ENCODE data around the gene ANKRD39. TPM values are rescaled to one million over a fixed set of nuclear protein-coding genes. Genes with fewer than 3 reads are reported as not detected.
"Not testable (repeated sequence)": the region's sequence is repeated elsewhere in the genome, so short reads cannot be mapped to it uniquely, and the experiment has no call there.

ANKRD39 gene
- total RNA-seq, 1 donor from 2014 or later: 5.7 TPM

DNA sequence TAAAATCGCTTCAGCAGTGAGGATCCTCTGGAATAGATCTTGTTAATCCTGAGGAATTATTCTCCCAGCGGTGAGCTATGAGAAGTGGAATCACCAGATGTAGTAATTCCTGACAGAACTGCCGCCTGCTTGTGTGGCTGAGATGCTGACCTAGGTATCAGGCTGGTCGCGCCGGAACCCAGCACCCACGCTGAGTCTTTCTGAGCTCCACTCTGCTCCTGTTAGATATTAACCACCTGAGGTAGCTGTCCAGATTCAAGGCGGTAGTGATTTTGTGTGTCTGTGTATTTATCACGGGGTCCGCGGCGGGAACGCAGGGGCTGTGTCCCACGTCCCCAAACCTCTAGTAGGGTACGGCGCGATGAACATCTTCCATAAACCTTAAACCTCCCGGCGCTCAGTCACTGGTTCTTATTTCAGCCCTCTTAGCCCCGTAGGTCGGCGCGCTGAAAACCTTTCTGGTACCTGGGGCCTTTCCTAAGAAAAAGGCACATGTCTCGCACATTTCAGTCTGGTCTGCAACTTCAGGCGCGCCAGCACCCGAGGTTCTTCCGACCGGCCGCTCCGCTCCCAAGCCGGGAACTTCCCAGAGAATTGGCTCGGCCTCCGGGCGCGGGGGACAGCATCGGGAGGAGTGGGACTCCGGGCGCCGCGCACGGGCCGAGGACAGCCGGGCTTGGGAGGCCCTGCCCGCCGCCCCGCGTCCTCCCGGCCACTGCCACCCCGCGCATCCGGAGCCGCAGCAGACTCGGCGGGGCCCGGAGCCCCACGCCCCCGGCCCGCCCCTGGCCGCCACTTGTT lies 42.3 kb downstream of the ANKRD39 start:
- no peak for FAIRE-seq
- DNase-seq (ENCODE audit: low spot score in 2 of 2): peak in 1 of 2 donors; percentile 56

DNA sequence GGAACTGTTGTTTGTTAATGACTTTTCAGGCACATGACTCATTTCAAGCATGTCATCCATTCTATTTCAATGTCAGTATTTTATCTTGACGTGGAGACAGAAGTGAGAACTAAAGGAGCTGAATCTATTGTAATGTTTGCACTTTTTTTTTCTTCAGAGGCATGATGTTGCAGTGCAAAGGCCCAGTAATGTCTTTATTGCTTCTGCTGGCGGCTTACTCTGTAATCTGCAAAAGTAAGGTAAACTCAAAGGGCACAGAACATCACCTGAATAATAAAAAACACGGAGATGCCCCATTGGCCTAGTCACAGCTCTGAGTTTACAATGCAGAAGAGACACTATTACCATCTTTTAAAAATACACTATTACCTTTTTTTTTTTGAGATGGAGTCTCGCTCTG lies 44.2 kb downstream of the ANKRD39 start:
- FAIRE-seq: no peak
- no peak for DNase-seq (ENCODE audit: low spot score in 2 of 2)

DNA sequence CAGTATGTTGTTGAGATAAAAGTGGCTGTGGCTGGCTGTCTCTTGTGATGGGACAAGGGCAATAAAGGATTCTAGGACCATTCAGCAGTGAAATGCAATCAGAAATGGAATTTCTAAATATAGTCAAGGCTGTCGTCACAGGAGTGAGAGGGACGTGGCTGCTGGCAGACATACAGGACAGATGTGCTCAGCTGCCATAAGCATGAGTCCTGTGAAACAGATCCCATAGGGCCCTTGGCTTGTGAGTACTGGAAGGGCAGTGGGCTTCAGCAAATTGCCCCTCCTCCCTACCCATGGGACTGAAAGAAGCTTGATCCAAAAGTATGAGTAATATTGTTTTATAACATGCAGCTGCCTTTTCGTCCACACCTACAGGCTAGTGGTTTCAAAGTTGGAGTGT lies 45.9 kb downstream of the ANKRD39 start:
- FAIRE-seq (no peak), DNase-seq (ENCODE audit: low spot score in 2 of 2) (peak in 1 of 2 donors; percentile 44)

DNA sequence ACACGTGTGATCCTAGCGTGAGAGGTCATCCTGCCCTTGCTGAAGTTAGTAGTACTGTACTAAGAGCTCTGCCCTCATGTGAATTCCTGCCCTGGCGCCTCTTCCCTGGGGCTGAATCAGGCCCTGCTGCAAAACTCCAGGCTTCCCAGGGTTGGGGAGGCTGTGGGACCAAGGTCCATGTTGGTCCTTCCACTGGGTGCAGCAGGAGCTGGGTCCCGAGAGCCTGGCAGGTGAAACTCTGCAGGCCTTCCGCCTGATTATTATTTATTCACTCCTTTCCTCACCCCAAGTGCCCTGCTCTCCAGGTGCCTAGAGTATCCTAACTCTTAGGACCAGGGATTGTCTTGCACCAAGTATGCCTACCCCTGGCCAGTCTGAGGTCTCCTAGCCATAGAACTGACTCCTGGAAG lies 47.0 kb downstream of the ANKRD39 start:
- FAIRE-seq: no peak
- DNase-seq (ENCODE audit: low spot score in 2 of 2): no peak

DNA sequence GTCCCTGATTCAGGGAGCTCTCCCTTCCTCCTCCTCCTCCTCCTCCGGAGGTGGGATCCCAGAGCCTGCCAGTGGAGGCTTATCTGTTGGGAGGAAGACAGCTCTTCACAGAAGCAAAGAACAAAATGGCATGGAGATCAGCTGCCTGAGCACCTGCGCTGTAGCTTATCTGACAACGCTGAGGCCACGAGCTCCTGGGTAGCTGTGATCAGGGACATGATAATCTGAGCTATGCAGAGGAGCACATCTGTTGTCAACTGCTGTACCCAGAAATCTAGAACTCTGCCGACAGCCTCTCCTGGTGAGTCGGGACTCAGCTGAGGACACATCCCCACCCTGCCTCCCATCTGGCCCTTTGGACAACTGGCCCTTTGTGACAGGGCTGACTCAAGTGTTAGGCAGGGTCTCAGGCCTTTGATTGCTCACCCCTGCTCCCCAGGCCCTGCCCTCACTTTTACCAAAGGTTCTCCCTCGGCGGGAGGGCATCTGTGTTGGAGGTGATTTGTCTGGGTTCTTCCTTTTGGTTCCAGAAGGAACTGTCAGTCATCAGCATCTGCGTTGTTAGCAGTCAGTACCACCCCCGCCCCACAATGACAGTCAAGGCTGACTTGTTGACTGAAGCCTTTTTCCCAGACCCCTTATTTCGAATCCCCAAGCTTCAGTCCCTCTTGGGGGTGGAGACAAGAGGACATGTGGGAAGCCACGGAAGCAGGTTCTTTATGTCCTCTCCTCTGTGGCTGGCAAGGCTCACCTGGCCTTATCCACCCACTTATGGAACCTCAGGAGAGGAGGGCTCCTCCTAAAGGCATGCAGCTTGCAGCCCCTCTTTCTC lies 47.6 kb downstream of the ANKRD39 start:
- DNase-seq (ENCODE audit: low spot score in 2 of 2): no peak
- FAIRE-seq: no peak

DNA sequence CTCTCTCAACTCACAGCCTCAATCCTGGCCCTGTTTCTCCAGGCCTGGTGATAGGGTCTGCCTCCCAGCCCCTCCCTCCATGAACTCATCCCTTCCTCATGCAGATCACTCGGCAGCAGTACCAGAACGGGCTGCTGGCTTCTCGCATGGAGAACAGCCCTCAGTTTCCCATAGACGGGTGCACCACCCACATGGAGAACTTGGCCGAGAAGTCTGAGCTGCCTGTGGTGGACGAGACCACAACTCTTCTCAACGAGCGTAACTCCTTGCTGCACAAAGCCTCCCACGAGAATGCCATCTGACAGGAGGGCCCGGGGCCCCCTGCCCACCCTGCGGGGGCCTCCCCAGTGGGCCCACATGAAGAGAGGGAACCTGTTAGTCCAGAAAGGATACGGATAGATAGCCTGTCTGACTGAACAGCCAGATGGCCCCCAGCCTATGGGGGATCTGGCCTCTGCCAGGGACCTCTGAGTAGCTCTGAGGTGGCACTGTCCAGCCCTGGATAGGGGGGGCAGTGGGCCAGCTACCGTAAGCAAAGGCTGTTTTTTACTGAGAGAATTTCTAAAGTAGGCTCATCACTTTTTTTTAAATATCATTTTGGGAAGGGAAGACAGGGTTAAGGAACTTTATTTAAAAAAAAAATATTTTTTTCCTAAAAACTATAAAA lies 48.5 kb downstream of the ANKRD39 start:
- FAIRE-seq: no peak
- DNase-seq (ENCODE audit: low spot score in 2 of 2): no peak

DNA sequence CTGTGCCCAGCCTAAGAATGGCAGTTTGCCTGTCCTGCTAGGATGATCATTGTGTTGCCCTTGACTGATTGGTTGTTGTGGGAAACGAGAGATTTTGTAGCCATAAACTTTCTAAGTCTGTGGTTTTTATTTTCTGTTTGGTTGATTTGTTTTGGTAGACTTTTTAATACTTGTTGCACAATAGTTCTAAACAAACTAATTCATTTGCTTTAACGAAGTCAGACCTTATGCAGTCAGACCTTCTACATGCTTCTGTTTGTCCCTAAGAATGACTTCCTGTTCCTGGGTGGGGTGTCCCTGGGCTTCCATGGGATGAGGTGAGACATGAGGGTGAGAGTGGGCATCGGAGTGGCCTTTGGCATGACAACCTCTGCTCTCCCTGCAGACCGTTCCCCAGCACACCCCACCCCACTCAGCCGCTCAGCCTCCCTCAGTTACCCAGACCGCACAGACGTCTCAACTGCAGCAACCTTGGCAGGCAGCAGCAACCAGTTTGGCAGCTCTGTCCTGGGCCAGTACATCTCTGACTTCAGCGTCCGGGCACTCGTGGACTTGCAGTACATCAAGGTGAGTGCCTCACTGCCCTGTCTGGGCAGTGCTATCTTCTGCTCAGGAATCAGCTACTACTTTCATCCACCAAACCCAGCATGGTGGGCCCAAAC lies 49.5 kb downstream of the ANKRD39 start:
- DNase-seq (ENCODE audit: low spot score in 2 of 2) (no peak), FAIRE-seq (no peak)

DNA sequence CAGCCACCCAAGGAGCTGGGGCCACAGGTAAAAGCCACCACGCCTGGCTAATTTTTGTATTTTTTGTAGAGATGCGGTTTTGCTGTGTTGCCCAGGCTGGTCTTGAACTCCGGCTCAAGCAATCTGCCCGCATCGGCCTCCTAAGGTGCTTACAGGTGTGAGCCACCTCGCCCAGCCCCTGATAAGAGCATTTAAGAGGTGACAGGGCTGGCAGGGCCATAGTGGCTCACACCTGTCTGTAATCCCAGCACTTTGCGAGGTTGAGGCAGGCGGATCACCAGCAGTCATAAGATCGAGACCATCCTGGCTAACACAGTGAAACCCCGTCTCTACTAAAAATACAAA lies 50.7 kb downstream of the ANKRD39 start:
- DNase-seq (ENCODE audit: low spot score in 2 of 2) (no peak), FAIRE-seq (no peak)

DNA sequence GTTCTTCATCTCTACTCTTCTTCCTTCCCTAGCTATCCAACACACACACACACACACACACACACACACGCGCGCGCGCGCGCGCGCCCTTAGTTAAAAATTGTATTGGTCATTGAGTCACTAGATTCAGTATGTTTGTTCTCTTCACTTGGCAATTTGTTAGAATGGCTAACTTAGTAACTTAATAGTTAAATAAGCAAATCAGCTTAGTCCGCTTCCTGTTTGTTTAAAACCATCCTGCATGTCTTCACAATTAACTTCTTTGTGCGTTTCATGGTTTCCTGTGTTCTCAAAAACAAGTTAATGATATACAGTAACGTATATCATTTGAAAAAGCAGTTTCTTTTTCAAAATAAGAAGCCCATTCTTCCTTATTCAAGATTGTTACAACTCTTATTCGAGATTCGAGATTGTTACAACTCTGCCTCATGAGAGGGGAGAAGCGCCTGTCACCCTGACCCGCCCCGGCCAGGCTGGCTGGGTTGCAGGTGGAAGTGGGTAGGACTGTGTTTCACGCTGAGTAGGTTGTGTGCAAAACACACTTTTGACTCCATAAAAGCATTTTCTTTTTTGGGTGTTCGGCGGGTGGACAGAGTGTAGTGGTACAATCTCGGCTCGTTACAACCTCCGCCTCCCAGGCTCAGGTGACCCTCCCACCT lies 51.2 kb downstream of the ANKRD39 start:
- DNase-seq (ENCODE audit: low spot score in 2 of 2) (no peak), FAIRE-seq (no peak)

DNA sequence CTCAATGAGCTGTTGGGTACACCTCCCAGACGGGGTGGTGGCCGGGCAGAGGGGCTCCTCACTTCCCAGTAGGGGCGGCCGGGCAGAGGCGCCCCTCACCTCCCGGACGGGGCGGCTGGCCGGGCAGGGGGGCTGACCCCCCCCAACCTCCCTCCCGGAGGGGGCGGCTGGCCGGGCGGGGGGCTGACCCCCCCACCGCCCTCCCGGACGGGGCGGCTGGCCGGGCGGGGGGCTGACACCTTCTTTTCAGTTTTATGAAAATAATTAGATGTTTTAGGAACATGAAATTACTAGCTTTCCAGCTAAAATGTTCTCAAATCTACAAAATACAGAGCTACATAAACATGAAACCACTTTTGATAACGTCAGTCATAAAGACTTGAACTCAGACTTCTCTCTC lies 51.9 kb downstream of the ANKRD39 start:
- DNase-seq (ENCODE audit: low spot score in 2 of 2); FAIRE-seq: not testable (repeated sequence)

DNA sequence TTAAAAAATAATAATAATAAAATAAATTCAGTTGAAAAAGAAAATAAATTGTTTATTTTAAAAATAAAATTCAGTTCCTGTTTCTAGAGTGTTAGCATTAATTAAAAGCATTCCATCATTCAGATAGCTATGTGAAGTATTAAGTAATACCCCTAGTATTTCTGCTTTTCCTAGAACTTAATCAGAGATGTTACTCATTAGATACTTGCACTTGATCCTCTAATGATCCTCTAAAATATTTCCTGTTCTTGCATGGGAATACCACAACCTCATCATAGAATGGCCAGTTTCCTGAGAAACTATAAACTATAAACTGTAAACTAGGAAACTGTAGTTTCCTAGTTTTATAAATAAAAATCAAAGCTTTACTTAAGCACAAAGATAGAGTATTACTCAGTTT lies 52.8 kb downstream of the ANKRD39 start:
- DNase-seq (ENCODE audit: low spot score in 2 of 2) (no peak), FAIRE-seq (no peak)

DNA sequence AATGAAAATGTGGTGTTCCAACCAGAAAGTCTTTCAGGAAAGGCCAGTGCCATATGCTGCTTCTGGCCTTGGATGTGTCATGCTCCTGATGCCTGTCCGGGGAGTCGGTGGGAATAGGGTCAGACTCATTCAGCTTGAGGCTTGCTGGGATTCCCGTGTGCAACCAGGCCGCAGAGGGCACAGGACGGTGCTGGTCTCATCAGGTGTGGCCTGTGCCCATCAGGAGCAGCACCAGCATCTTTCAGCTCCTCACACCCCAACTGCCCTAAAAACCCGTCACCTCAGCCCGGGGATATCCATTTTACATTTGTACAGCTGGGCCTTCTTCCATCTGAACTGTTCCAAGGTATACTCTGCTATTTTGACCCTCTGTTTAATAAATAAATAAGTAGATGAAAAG lies 55.1 kb downstream of the ANKRD39 start:
- DNase-seq (ENCODE audit: low spot score in 2 of 2) (no peak), FAIRE-seq (no peak)

DNA sequence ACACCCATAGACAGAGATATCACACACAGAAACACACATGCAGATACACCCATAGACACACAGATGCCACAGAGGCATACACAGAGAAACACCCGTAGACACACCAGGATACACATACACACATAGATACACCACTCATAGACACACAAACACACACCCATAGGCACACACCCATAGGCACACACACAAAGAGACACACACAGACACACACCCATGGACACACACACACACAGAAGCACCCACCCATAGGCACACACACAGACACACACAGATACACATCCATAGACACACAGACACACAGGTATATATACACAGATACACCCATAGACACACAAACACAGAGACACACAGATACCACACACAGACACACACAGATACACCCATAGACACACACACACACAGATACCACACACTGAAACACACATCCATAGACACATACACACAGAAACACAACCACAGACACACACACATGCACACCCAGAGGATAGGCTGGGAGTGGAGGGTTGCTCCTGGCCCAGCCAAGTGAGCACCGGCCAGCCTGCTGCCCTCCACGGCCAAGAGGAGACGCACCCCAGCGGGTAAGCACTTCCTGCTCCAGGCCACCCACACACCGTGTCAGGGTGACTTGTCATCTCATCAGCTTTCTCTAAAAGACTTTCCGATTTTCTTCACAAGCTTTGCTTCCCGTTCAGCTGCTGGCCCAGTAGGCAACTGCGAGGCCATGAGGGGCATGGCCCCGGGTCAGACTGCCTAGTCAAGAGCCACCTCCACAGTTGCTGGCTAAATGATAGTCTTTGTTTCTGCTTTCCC lies 55.8 kb downstream of the ANKRD39 start:
- DNase-seq (ENCODE audit: low spot score in 2 of 2): no peak
- no peak for FAIRE-seq

DNA sequence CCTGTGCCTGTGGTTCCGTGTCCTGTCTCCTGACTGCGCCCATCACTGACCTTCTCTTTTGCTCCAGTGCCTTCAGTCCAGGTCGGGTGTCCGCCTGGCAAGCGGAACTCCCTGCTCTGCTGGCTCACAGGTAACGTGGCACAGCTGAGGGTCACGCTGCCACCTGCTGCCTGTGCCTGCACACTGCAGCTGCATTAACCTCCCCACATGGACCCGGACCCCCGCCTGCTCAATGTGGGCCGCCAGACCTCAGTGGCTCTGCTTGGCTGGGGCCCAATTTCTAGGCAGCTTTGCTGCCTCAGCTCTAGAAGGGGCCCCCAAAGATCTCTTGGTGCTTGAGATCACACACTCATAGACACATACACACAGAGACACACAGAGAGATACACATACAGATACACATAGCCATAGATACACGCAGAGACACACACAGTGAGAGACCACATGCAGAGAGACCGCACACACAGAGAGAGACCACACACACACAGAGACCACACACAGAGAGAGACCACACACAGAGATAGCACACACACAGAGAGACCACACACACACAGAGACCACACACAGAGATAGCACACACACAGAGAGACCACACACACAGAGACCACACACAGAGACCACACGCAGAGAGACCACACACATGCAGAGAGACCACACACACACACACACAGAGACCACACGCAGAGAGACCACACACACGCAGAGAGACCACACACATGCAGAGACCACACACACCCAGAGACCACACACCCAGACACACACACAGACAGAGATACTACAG lies 56.6 kb downstream of the ANKRD39 start:
- FAIRE-seq: no peak
- DNase-seq (ENCODE audit: low spot score in 2 of 2): peak; percentile 73 to 82

DNA sequence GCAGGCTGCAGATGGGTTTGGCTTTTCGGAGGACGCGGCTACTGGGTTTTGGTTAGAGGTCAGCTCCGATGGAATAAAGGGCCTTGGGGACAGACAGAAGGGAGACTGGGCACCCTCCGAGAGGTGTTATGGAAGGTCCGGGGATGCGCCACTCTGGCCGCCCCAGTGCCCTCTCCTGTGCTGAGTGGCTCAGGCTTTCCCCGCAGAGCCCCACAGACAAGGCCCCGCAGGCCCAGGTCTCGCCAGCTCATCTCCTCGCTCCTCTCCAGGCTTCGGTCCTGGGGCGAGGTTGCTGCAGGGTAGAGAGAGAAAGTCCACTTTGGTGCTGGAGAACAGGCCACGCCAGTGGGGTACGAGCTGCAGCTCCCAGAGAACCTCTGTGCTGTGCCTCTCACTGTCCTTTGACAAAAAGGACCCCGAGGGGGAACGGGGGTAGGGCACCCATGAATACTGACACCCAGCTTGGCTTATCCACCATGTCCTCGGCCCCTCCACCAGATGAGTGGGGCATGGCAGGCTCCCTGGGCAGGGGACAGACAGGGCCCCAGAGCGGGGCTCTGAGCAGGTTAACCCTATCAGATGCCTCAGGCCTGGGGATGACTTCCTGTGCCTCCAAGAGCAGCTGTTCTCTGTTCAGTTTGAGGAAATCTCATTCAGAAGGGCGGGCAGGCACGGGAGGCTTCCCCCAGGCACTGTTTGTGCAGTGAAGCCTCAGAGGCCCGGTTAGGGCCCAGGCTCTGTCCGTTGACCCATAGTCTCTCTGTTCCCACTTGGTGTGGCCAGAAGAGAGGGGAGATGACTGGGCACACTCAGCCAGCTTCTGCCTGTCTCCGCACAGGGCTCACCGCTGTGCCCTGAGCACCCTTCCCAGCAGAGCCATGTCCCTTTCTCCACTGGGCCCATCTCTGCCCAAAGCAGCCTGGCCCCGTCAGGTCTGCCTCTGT lies 57.5 kb downstream of the ANKRD39 start:
- no peak for FAIRE-seq

DNA sequence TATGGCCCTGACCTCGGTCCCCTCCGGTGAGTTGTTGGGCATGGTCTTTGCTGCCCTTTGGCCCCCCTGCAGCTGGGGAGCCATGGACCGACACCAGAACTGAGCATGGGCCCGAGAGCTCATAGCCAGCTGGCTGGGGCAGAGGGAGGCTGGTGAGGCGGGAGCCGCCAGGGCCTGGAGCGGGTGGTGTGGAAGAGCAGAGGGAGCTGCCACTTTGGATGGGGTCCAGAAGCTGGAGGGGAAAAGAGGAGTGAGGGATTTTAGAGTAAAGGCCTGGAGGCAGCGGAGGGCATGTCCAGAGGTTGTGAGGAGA lies 58.2 kb downstream of the ANKRD39 start:
- DNase-seq (ENCODE audit: low spot score in 2 of 2) (no peak), FAIRE-seq (no peak)

More for the DNA sequence above, 57.5 kb downstream of the ANKRD39 start:
- DNase-seq (ENCODE audit: low spot score in 2 of 2): no peak

DNA sequence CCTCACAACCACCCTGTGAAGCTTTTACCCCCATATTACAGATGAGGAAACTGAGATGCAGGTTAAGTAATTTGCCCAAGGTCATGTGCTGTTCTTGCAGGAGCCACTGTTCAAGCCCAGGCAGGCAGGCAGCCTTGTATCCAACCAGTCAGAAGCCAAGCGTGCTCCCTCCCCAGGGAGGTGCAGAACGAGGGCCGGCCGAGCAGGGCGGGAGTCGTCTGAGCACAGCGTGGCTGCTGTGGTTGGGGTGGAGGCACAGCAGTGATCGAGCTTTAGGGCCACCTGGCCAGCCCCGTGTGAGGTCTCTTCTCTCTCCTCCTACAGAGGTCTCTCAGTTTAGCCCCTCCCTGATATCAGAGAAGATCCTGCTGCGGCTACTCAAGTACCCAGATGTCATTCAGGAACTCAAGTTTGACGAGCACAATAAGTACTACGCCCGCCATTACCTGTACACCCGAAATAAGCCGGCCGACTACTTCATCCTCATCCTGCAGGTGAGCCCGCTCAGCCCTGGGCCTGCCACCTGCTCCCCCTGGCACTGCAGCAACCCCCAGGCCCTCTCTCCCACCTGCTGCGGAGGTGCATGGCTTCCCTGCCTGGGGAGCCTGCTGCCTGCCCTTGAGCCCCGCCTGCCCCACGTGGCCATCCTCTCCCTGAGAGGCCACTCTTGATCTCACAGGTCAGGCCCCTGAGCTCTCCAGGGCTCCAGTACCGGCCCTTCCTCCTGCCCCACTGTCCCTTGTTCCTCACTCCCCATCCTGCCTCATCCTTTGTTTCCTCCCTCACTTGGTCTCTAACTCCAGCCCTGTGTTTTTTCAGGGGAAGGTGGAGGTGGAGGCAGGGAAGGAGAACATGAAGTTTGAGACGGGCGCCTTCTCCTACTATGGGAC lies 58.8 kb downstream of the ANKRD39 start:
- FAIRE-seq (no peak), DNase-seq (ENCODE audit: low spot score in 2 of 2) (no peak)

Measured in frontal cortex (tissue), 4 donors.